ENCODE measurements around the gene TBX6.
"Not testable (repeated sequence)": the region's sequence is repeated elsewhere in the genome, so short reads cannot be mapped to it uniquely, and the experiment has no call there.

The TBX6 gene

DNA sequence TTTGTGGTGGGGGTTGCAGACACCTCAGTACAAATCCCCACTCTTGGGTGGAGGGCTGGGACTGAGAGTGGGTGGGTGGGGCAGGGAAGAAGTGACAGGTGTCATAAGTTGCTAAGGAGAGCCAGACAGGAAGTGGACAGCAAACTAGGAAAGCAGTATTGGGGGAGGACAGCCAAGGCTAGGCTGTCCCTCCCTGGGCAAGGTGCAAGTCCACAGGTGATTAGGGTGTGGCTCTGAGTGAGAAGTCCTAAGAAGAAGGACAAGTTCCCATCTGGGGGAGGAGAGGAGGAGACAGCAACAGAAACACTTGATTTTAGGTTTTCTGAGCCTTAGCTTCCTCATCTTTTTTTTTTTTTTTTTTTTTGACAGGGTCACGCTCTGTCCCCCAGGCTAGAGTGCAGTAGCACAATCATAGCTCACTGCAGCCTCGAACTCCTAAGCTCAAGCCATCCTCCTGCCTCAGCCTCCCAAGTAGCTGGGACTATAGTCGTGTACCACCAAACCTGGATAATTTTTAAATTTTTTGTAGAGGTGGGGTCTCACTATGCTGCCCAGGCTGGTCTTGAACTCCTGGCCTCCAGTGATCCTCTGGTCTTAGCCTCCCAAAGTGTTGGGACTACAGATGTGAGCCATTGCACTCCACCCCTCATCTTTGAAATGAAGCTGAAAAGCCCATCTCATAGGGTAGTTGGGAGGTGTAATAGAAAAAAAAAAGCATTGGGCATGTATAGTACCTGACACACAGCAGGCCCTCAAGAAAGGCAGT, 28.8 kb upstream of the TBX6 start:
- in situ Hi-C loops (cut with MboI; ENCODE audit: low pct_unique_long_range_greater_than_20kb, low sequenced_read_pairs, unreplicated experiment): loop anchor here (25.0 kb wide), 2 partner anchors 292 to 492 kb away; partner anchors contain the start of genes ZNF689 and ZNF771
- no peak for DNase-seq (ENCODE audit: low spot score)
- TF ChIP-seq, protein P1, sequence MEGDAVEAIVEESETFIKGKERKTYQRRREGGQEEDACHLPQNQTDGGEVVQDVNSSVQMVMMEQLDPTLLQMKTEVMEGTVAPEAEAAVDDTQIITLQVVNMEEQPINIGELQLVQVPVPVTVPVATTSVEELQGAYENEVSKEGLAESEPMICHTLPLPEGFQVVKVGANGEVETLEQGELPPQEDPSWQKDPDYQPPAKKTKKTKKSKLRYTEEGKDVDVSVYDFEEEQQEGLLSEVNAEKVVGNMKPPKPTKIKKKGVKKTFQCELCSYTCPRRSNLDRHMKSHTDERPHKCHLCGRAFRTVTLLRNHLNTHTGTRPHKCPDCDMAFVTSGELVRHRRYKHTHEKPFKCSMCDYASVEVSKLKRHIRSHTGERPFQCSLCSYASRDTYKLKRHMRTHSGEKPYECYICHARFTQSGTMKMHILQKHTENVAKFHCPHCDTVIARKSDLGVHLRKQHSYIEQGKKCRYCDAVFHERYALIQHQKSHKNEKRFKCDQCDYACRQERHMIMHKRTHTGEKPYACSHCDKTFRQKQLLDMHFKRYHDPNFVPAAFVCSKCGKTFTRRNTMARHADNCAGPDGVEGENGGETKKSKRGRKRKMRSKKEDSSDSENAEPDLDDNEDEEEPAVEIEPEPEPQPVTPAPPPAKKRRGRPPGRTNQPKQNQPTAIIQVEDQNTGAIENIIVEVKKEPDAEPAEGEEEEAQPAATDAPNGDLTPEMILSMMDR (IDR thresholded peaks at IDR 0.05; ENCODE audit: extremely low read depth, insufficient read depth, missing control alignments): no peak

DNA sequence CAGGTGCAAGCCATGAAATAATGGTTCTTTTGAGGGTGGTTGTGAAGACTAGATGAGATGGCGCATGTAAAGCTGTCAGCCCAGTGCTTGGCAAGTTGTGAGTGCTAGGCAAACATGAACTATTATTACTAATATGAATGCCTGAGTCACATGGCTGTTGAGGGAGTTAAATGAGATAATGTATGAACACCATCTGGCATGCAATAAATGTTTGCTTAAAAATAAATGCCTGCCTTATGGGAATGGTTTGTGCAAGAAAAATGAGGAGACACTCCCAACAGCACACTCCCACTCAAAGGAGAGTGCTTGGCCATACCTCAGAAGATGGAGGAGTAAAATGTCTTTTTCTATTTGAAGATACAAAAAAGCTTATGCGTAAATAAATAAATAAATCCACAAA, 27.7 kb upstream of the TBX6 start:
- in situ Hi-C loops (cut with MboI; ENCODE audit: low pct_unique_long_range_greater_than_20kb, low sequenced_read_pairs, unreplicated experiment): loop anchor here (25.0 kb wide), 2 partner anchors 293 to 493 kb away; partner anchors contain the start of genes ZNF689 and ZNF771
- no peak for DNase-seq (ENCODE audit: low spot score)
- TF ChIP-seq, protein P1 (IDR thresholded peaks at IDR 0.05; ENCODE audit: extremely low read depth, insufficient read depth, missing control alignments): no peak

DNA sequence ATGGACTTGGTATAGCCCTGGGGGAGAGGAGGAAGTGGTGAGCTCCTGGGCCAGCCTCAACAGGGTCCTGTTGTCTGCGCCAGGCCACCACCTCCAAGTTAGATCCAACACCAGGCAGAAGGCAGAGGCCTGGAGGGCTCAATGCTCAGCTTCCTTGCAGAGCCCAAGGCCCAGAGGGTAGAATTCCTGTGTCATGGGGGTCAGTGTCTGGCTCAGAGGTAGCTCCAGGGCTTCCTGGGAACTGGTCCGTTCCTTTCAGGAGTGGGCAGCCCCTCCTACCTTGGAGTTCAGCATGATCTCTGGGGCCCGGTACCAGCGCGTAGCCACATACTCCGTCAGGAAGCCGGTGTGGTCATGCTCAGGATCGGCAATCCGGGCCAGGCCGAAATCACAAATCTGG, 26.0 kb upstream of the TBX6 start:
- DNase-seq (ENCODE audit: low spot score): no peak
- in situ Hi-C loops (cut with MboI; ENCODE audit: low pct_unique_long_range_greater_than_20kb, low sequenced_read_pairs, unreplicated experiment): loop anchor here (25.0 kb wide), 2 partner anchors 295 to 495 kb away; partner anchors contain the start of genes ZNF689 and ZNF771
- TF ChIP-seq, protein P1 (IDR thresholded peaks at IDR 0.05; ENCODE audit: extremely low read depth, insufficient read depth, missing control alignments): no peak

DNA sequence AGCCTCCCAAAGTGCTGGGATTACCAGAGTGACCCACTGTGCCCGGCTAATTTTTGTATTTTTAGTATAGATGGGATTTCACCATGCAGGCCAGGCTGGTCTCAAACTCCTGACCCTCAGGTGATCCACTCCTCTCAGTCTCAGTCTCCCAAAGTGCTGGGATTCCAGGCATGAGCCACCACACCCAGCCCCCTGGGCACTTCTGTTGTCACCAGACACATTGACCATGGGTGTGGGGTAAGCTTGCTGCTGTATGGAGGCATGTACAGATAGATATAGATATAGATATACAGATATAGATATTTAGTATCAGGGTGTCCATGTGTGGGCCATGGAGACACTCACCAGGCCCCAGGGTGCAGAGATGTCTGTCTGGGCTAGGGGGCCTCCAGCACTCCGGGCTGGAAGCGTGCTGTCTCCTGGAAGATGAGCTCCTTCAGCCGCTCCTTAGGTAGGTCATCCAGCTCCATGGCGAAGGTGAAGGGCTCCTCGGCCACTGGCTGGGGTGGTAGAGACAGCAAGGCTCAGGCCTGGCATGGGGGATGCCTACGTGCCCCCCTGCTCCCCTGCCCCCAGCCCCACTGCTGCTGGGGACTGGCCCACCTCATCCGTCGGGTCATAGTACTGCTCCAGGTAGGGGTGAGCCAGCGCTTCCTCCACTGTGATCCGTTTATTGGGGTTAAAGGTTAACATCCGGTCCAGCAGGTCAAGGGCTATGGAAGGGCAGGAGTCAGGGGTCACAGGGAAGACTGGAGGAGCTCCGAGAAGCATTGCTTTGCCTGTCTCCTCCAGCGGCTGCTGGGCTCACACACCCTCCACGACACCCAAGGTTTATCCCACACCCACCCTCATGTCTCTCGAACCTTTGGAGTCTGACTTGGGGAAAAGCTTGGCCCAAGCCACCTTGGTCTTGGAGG, 24.8 kb upstream of the TBX6 start:
- in situ Hi-C loops (cut with MboI; ENCODE audit: low pct_unique_long_range_greater_than_20kb, low sequenced_read_pairs, unreplicated experiment): loop anchor here (25.0 kb wide), 2 partner anchors 296 to 496 kb away; partner anchors contain the start of genes ZNF689 and ZNF771
- TF ChIP-seq, protein P1 (IDR thresholded peaks at IDR 0.05; ENCODE audit: extremely low read depth, insufficient read depth, missing control alignments): no peak
- no peak for DNase-seq (ENCODE audit: low spot score)

DNA sequence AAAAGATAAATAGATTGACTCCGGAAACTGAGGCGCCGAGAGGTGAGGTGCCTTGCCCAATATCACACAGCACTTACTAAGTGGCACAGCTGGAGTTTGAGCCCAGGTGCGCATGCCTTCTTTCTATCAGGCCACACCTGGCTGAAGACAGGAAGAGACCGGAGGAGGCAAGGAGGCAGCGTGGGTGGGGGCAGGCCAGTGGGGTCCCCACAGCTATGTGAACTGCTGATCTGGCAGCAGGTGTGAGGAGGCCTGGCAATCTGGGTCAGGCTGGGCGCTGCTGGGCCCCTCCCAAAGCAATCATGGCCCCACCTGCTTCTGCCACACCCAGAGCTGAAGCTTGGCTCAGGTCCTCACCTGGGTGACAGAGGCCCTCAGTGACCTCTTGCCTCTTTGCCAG, 23.5 kb upstream of the TBX6 start:
- in situ Hi-C loops (cut with MboI; ENCODE audit: low pct_unique_long_range_greater_than_20kb, low sequenced_read_pairs, unreplicated experiment): loop anchor here (25.0 kb wide), 2 partner anchors 297 to 497 kb away; partner anchors contain the start of genes ZNF689 and ZNF771
- DNase-seq (ENCODE audit: low spot score): no peak
- TF ChIP-seq, protein P1 (IDR thresholded peaks at IDR 0.05; ENCODE audit: extremely low read depth, insufficient read depth, missing control alignments): no peak

DNA sequence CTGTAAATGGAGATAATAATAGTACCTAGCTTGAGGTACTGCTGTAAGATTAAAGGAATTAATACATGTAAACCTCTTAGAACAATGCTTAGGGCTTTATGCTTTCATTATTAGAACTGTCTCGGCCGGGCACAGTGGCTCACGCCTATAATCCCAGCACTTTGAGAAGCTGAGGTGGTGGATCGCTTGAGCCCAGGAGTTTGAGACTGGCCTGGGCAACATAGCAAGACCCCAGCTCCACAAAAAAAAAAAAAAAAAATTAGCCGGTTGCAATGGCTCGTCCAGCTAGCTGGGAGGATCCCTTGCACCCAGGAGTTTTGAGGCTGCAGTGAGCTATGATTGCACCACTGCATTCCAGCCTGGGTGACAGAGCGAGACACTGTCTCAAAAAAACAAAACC, 23.1 kb upstream of the TBX6 start:
- in situ Hi-C loops (cut with MboI; ENCODE audit: low pct_unique_long_range_greater_than_20kb, low sequenced_read_pairs, unreplicated experiment): loop anchor here (25.0 kb wide), 2 partner anchors 297 to 497 kb away; partner anchors contain the start of genes ZNF689 and ZNF771
- not testable (repeated sequence) for DNase-seq (ENCODE audit: low spot score)

All from GM13977 (cell line).